Cerebellar nuclear complex (tissue), 1 donor: ENCODE results near the gene OR52A1.
A peak's percentile ranks its signal among the peaks of the same experiment; 100 is the strongest.

Experiments
- DNase-seq, 2 experiments: peaks; one replicate each; lab custom pipeline; 2025; lab: John Stamatoyannopoulos, UW

The OR52A1 gene

GRCh38 chr11:5131584-5132335 lies 22.8 kb downstream of the OR52A1 start:
- DNase-seq = no peak

GRCh38 chr11:5129457-5129877 lies 25.1 kb downstream of the OR52A1 start:
- no peak for DNase-seq

- DNase-seq = no peak
Observed at GRCh38 chr11:5124891-5125620, 29.5 kb downstream of the OR52A1 start.

GRCh38 chr11:5123802-5124521 lies 30.6 kb downstream of the OR52A1 start:
- peak; percentile 8 to 60 for DNase-seq

- DNase-seq = no peak
Observed at GRCh38 chr11:5118893-5119292, 35.7 kb downstream of the OR52A1 start.

- DNase-seq = no peak
Observed at GRCh38 chr11:5117588-5117987, 37.0 kb downstream of the OR52A1 start.

- DNase-seq = no peak
Observed at GRCh38 chr11:5115339-5115738, 39.2 kb downstream of the OR52A1 start.

- DNase-seq = no peak
Observed at GRCh38 chr11:5107285-5107684, 47.3 kb downstream of the OR52A1 start.

- no peak for DNase-seq
Observed at GRCh38 chr11:5103066-5103465, 51.5 kb downstream of the OR52A1 start.

- DNase-seq = no peak
Observed at GRCh38 chr11:5102246-5102645, 52.3 kb downstream of the OR52A1 start.

GRCh38 chr11:5096011-5096410 lies 58.5 kb downstream of the OR52A1 start:
- no peak for DNase-seq
